22Rv1 (cell line): Measurements from ENCODE around the gene TBC1D22A.

Source experiments
- ZFX ChIP-seq: fragments of 450-650 bp; IDR thresholded peaks from 2 replicates; pipeline ENCODE4 v1.6.1; 2017; ENCODE audit warnings: antibody characterized with exemption, borderline replicate concordance
- TF ChIP-seq, protein P1 (sequence below): fragments of 450-650 bp; IDR thresholded peaks from 2 replicates; pipeline ENCODE4 v1.5.1; 2017; ENCODE audit warnings: mild to moderate bottlenecking

DNA sequence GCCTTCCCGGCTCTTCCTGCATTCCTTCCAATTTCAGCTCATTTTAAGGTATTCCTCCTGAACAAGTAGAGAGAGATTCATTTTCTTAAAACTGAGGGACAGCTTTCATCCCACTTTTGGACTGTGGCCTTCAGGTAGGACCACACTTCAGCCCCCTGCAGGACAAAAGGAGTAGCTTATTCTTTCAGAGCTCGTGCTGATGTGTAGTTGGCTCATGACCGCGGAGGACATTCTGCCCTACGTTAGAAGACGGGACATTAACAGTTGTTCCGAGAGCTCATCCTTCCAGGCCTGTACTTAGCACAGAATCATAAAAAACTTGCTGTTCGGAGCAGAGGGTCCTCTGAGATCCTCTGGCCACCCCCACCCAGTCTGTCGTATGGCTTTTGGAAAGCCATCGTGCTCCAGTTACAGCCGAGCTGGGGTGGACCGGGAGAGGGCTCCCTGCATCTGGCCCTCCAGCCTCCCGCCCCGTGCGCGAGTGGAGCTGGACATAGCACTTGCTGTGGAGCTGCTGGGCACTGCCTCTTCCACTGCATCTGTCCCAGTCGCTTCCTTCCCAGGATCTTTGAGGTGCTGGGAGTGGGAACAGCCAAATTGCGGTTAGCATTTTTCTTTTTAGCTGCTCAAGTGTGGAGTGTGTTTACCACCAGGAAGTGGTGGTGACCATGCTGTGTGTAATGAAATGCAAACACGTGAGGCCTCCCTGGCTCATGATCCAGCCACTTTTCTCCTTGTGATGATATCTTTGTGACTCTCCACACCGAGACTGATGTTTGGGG lies 250.3 kb downstream of the TBC1D22A start:
- TF ChIP-seq, protein P1, sequence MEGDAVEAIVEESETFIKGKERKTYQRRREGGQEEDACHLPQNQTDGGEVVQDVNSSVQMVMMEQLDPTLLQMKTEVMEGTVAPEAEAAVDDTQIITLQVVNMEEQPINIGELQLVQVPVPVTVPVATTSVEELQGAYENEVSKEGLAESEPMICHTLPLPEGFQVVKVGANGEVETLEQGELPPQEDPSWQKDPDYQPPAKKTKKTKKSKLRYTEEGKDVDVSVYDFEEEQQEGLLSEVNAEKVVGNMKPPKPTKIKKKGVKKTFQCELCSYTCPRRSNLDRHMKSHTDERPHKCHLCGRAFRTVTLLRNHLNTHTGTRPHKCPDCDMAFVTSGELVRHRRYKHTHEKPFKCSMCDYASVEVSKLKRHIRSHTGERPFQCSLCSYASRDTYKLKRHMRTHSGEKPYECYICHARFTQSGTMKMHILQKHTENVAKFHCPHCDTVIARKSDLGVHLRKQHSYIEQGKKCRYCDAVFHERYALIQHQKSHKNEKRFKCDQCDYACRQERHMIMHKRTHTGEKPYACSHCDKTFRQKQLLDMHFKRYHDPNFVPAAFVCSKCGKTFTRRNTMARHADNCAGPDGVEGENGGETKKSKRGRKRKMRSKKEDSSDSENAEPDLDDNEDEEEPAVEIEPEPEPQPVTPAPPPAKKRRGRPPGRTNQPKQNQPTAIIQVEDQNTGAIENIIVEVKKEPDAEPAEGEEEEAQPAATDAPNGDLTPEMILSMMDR, result peak; percentile 12; the same call in 1 of the 2 replicates
- TF ChIP-seq ZFX, result no peak
